Suprapubic skin (tissue), 4 donors: ENCODE results near the gene PLCL1.

Experiments used
- CTCF ChIP-seq, 2 donors: fragments of 200-600 bp in 1 of 2; fragments of 450-650 bp in 1 of 2; sonication (generic) in 1 of 2; IDR thresholded peaks; one replicate each; pipeline ENCODE4 v1.5.1; 2016 to 2019; ENCODE audit warnings: antibody characterized with exemption in 2 of 2, mild to moderate bottlenecking in 1 of 2, moderate library complexity in 1 of 2
- EP300 ChIP-seq: sonication (generic); formaldehyde crosslinking; IDR thresholded peaks from one replicate; pipeline ENCODE4 v1.6.1; 2017; ENCODE audit warnings: antibody characterized with exemption
- POLR2A ChIP-seq, 2 donors: fragments of 450-650 bp; IDR thresholded peaks; one replicate each; pipeline ENCODE4 v1.6.1; 2017; ENCODE audit warnings: antibody characterized with exemption in 2 of 2, mild to moderate bottlenecking in 2 of 2, moderate library complexity in 2 of 2
- POLR2AphosphoS5 ChIP-seq, 3 donors: sonication (generic); formaldehyde crosslinking; IDR thresholded peaks; one replicate each; pipeline ENCODE4 v1.6.1; 2017; ENCODE audit warnings: antibody characterized with exemption in 3 of 3

GRCh38 chr2:198055716-198056115, 251.3 kb downstream of the PLCL1 start:
- no peak for TF ChIP-seq CTCF (IDR thresholded peaks at IDR 0.05)
- TF ChIP-seq POLR2AphosphoS5 (IDR thresholded peaks at IDR 0.05) = no peak
- TF ChIP-seq POLR2A (IDR thresholded peaks at IDR 0.05) = no peak
- TF ChIP-seq EP300 = no peak
